ENCODE data around the gene RNF10. TPM values are rescaled to one million over a fixed set of nuclear protein-coding genes. Genes with fewer than 3 reads are reported as not detected.
"Not testable (repeated sequence)": the region's sequence is repeated elsewhere in the genome, so short reads cannot be mapped to it uniquely, and the experiment has no call there.

RNF10 gene
- polyA plus RNA-seq, 1 of the 3 experiments (the other 2 are of a cell fraction) = 118 TPM

GRCh38 chr12:120514002-120514401, 20.2 kb upstream of the RNF10 start:
- CTCF ChIA-PET = interaction anchor here (1.5 to 1.7 kb wide), 2 partner anchors 11 to 17 kb away, joined by 3 read pairs; no protein-coding TSS in a partner anchor
- Histone ChIP-seq H3K36me3 (replicated peaks in 1 of 2; ENCODE audit: control insufficient read depth in 1 of 2, insufficient read depth in 2 of 2, low read length in 1 of 2) (peaks cover 5 to 23% of the 10 kb centered on the region in 2 experiments), H3K9me2 (no peaks in the 10 kb centered on the region), H3K27me3 (ENCODE audit: insufficient read depth) (no peaks in the 10 kb centered on the region), H3K9me3 (no peaks in the 10 kb centered on the region), H3K4me2 (no peak overlapping the region), H3K79me2 (ENCODE audit: insufficient read depth) (no peaks in the 10 kb centered on the region), H3K27ac (ENCODE audit: low read depth in 2 of 2, low read length in 1 of 2) (no peak overlapping the region), H3K9ac (no peak overlapping the region), H3K4me3 (ENCODE audit: low read depth in 2 of 2, low read length in 1 of 2) (no peak overlapping the region), H3F3A (replicated peaks; ENCODE audit: insufficient read depth) (no peaks in the 10 kb centered on the region), H3K4me1 (ENCODE audit: control insufficient read depth in 1 of 2, insufficient read depth in 2 of 2, low read depth in 1 of 2, low read length in 1 of 2) (no peaks in the 10 kb centered on the region), H2AFZ (ENCODE audit: low read depth) (no peak overlapping the region), H4K20me1 (ENCODE audit: insufficient read depth) (no peaks in the 10 kb centered on the region)
- no peak for DNase-seq
- no peak for TF ChIP-seq CHD2 (IDR thresholded peaks at IDR 0.05; ENCODE audit: low read length, partially characterized antibody)
- no peak for TF ChIP-seq TCF12 (IDR thresholded peaks at IDR 0.05)
- TF ChIP-seq FOXJ3 (CRISPR knock-in tag; IDR thresholded peaks at IDR 0.05) = no peak
- TF ChIP-seq MEF2A (IDR thresholded peaks at IDR 0.05; ENCODE audit: borderline replicate concordance, low read depth) = no peak
- TF ChIP-seq GABPA (IDR thresholded peaks at IDR 0.05; ENCODE audit: low read depth) = no peak
- TF ChIP-seq PBX3 (IDR thresholded peaks at IDR 0.05) = no peak
- TF ChIP-seq POLR2AphosphoS5 (IDR thresholded peaks at IDR 0.05; ENCODE audit: low read depth, low read length) = no peak
- TF ChIP-seq USF2 (IDR thresholded peaks at IDR 0.05; ENCODE audit: borderline replicate concordance, low read depth, low read length) = no peak
- TF ChIP-seq ZBTB33 (IDR thresholded peaks at IDR 0.05; ENCODE audit: borderline replicate concordance, low read depth) = no peak
- no peak for TF ChIP-seq MAX (IDR thresholded peaks at IDR 0.05; ENCODE audit: low read depth)
- no peak for TF ChIP-seq FOSL2 (IDR thresholded peaks at IDR 0.05; ENCODE audit: borderline replicate concordance, low read depth)
- no peak for TF ChIP-seq GATA2 (CRISPR knock-in tag; IDR thresholded peaks at IDR 0.05)
- POLR2A ChIA-PET = no interaction called here
- WGBS (ENCODE audit: low lambda C conversion rate) = 93% methylated on average over 7 of the region's 7 CpGs

- Histone ChIP-seq H3K4me2 (no peak overlapping the region), H3K27ac (ENCODE audit: low read depth in 2 of 2, low read length in 1 of 2) (no peak overlapping the region), H3K79me2 (ENCODE audit: insufficient read depth) (no peaks in the 10 kb centered on the region), H3K4me1 (ENCODE audit: control insufficient read depth in 1 of 2, insufficient read depth in 2 of 2, low read depth in 1 of 2, low read length in 1 of 2) (no peaks in the 10 kb centered on the region), H3K36me3 (replicated peaks in 1 of 2; ENCODE audit: control insufficient read depth in 1 of 2, insufficient read depth in 2 of 2, low read length in 1 of 2) (peaks cover 4 to 16% of the 10 kb centered on the region in 2 experiments), H3K27me3 (ENCODE audit: insufficient read depth) (no peaks in the 10 kb centered on the region), H2AFZ (ENCODE audit: low read depth) (no peak overlapping the region), H3K9ac (no peak overlapping the region), H3F3A (replicated peaks; ENCODE audit: insufficient read depth) (no peaks in the 10 kb centered on the region), H3K4me3 (ENCODE audit: low read depth in 2 of 2, low read length in 1 of 2) (no peak overlapping the region), H4K20me1 (ENCODE audit: insufficient read depth) (no peaks in the 10 kb centered on the region), H3K9me3 (no peaks in the 10 kb centered on the region), H3K9me2 (no peaks in the 10 kb centered on the region)
- WGBS (ENCODE audit: low lambda C conversion rate) = 95% methylated on average over 2 of the region's 2 CpGs
- CTCF ChIA-PET = interaction anchor here (1.2 to 1.5 kb wide), 2 partner anchors 19 to 68 kb away, joined by 3 read pairs; no protein-coding TSS in a partner anchor
- POLR2A ChIA-PET = no interaction called here
- DNase-seq = no peak
- TF ChIP-seq FOXM1 (IDR thresholded peaks at IDR 0.05; ENCODE audit: low read depth) = no peak
These were observed 18.7 kb upstream of the RNF10 start for GRCh38 chr12:120515496-120515895.

- H3K9ac ChIP-seq; H3K27ac ChIP-seq (ENCODE audit: low read depth in 2 of 2, low read length in 1 of 2); DNase-seq; H3K4me2 ChIP-seq; H4K20me1 ChIP-seq (ENCODE audit: insufficient read depth); POLR2A ChIA-PET; H3K4me1 ChIP-seq (ENCODE audit: control insufficient read depth in 1 of 2, insufficient read depth in 2 of 2, low read depth in 1 of 2, low read length in 1 of 2); H3K79me2 ChIP-seq (ENCODE audit: insufficient read depth); H3K9me2 ChIP-seq; H3K4me3 ChIP-seq (ENCODE audit: low read depth in 2 of 2, low read length in 1 of 2); H2AFZ ChIP-seq (ENCODE audit: low read depth); H3K9me3 ChIP-seq; H3F3A ChIP-seq (replicated peaks; ENCODE audit: insufficient read depth); H3K27me3 ChIP-seq (ENCODE audit: insufficient read depth); CTCF ChIA-PET: not testable (repeated sequence)
- 97% methylated on average over 8 of the region's 8 CpGs for WGBS (ENCODE audit: low lambda C conversion rate)
- H3K36me3 ChIP-seq (replicated peaks in 1 of 2; ENCODE audit: control insufficient read depth in 1 of 2, insufficient read depth in 2 of 2, low read length in 1 of 2) = peaks cover 0 to 17% of the 10 kb centered on the region in 2 experiments
These were observed 14.8 kb upstream of the RNF10 start for GRCh38 chr12:120519324-120519723.

Data from SK-N-SH (cell line).